ENCODE results near the gene BSPRY. TPM values are rescaled to one million over a fixed set of nuclear protein-coding genes. Genes with fewer than 3 reads are reported as not detected.

BSPRY gene
- total RNA-seq, 4 donors from 2014 or later = 9.0 to 36.8 (median 26.8) TPM

DNA sequence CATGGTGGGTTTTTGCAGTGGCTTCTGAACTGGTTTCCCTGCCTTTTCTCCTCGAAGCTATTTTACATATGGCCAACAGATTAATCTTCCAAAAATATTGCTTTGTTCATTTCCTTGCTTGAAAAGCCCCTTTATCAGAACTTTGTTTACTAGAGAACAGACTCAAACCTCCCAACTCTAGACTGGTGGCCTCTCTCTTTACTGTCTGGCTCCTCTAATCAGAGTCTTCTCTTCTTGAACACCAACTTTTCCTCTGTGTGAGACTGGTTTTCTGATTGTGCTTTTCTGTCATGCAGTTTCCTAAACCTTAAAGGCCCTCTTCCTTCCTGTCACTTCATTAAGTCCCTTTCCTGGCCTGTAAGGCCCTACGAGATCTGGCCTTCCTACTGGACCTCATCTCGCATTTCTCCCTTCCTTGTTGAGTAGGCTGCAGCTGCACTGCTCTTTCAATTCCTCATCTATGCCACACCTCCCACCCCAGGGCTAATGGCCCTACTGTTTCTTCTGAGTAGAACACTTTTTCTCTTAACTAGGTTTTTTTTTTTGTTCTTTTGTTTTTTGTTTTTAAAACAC, 66.9 kb downstream of the BSPRY start:
- intact Hi-C loops (cut with DNase I; ENCODE audit: low total_unique reads) (no loop called here), in situ Hi-C loops (cut with MboI; ENCODE audit: low pct_ligation_motif_present in 1 of 4, low pct_unique_long_range_greater_than_20kb in 1 of 4, low sequenced_read_pairs in 3 of 4) (no loop called here)
- 49 to 63% methylated on average over 3 of the region's 3 CpGs for WGBS, 2 donors (ENCODE audit: low coverage in 1 of 2)
- H3K4me3 ChIP-seq = no peak overlapping the region
- no peaks in the 10 kb centered on the region for H3K9me3 ChIP-seq
- DNase-seq = no peak
- H3K36me3 ChIP-seq = no peaks in the 10 kb centered on the region
- peak overlapping the region in 1 of 4 donors; percentile 56 for H3K27ac ChIP-seq
- H3K4me1 ChIP-seq = peaks cover 0 to 6% (median 0%) of the 10 kb centered on the region in 4 donors
- no peak for TF ChIP-seq POLR2AphosphoS5 (IDR thresholded peaks at IDR 0.05)
- no peak for TF ChIP-seq EP300 (IDR thresholded peaks at IDR 0.05; ENCODE audit: low read depth)
- TF ChIP-seq CTCF (IDR thresholded peaks at IDR 0.05) = no peak
- TF ChIP-seq POLR2A (IDR thresholded peaks at IDR 0.05) = no peak
- H3K27me3 ChIP-seq = no peaks in the 10 kb centered on the region

GRCh38 chr9:113417370-113417769, 68.0 kb downstream of the BSPRY start:
- no peak overlapping the region for H3K4me3 ChIP-seq
- no peaks in the 10 kb centered on the region for H3K27me3 ChIP-seq
- in situ Hi-C loops (cut with MboI; ENCODE audit: low pct_ligation_motif_present in 1 of 4, low pct_unique_long_range_greater_than_20kb in 1 of 4, low sequenced_read_pairs in 3 of 4) = no loop called here
- H3K9me3 ChIP-seq = no peaks in the 10 kb centered on the region
- no peak overlapping the region for H3K27ac ChIP-seq
- DNase-seq = no peak
- no peaks in the 10 kb centered on the region for H3K36me3 ChIP-seq
- TF ChIP-seq POLR2A (IDR thresholded peaks at IDR 0.05) = no peak
- no peak for TF ChIP-seq POLR2AphosphoS5 (IDR thresholded peaks at IDR 0.05)
- no peak for TF ChIP-seq CTCF (IDR thresholded peaks at IDR 0.05)
- TF ChIP-seq EP300 (IDR thresholded peaks at IDR 0.05; ENCODE audit: low read depth) = no peak
- no peaks in the 10 kb centered on the region for H3K4me1 ChIP-seq
- WGBS, 2 donors (ENCODE audit: low coverage in 1 of 2) = 81 to 91% methylated on average over 4 of the region's 4 CpGs
- intact Hi-C loops (cut with DNase I; ENCODE audit: low total_unique reads) = no loop called here

Other genes with a start within 250 kb of the BSPRY start
- gene SLC31A2, start 198.5 kb upstream of the BSPRY start, total RNA-seq = 10 to 100 TPM in 3 of 4 donors, 1 to 10 TPM in 1; 4.4 to 81.6 (median 40.3) TPM
- 10 to 100 TPM; 21.4 to 33.8 (median 23.3) TPM for gene FKBP15, start 128.3 kb upstream of the BSPRY start, total RNA-seq
- gene SLC31A1, start 128.0 kb upstream of the BSPRY start, total RNA-seq = 10 to 100 TPM in 2 of 4 donors, 1 to 10 TPM in 2; 5.8 to 36.2 (median 15.4) TPM
- 10 to 100 TPM; 15.7 to 43.8 (median 30.8) TPM for gene CDC26, start 74.0 kb upstream of the BSPRY start, total RNA-seq
- 10 to 100 TPM in 2 of 4 donors, 1 to 10 TPM in 2; 5.0 to 13.7 (median 9.6) TPM for gene PRPF4, start 73.9 kb upstream of the BSPRY start, total RNA-seq
- gene RNF183, start 46.2 kb upstream of the BSPRY start, total RNA-seq = under 1 TPM in 2 of 4 donors, not detected in 2; 0.14 to 0.95 TPM
- 1 to 10 TPM in 3 of 4 donors, under 1 TPM in 1; 0.60 to 3.0 (median 1.6) TPM for gene WDR31, start 9.3 kb upstream of the BSPRY start, total RNA-seq
- 100 to 1,000 TPM; 156 to 269 (median 237) TPM for gene HDHD3, start 27.4 kb downstream of the BSPRY start, total RNA-seq
- 100 to 1,000 TPM in 1 of 4 donors, 10 to 100 TPM in 3; 18.5 to 107 (median 63.0) TPM for gene ALAD, start 51.7 kb downstream of the BSPRY start, total RNA-seq
- gene POLE3, start 61.1 kb downstream of the BSPRY start, total RNA-seq = 10 to 100 TPM in 3 of 4 donors, 1 to 10 TPM in 1; 4.2 to 58.7 (median 24.4) TPM
- gene C9orf43, start 61.2 kb downstream of the BSPRY start, total RNA-seq = under 1 TPM in 1 of 4 donors, not detected in 3; 0.75 TPM
- gene RGS3, start 114.2 kb downstream of the BSPRY start, total RNA-seq = 100 to 1,000 TPM in 1 of 4 donors, 10 to 100 TPM in 3; 62.7 to 150 (median 80.9) TPM

Measured in transverse colon (tissue), 4 donors.